Transverse colon (tissue), 4 donors: ENCODE results near the gene MYOZ2. TPM values are rescaled to one million over a fixed set of nuclear protein-coding genes. Genes with fewer than 3 reads are reported as not detected.
"Not testable (repeated sequence)": the region's sequence is repeated elsewhere in the genome, so short reads cannot be mapped to it uniquely, and the experiment has no call there.

Source experiments
- DNase-seq: peaks from one replicate; pipeline ENCODE4 v3.0.0-alpha.2; 2019
- H3K27ac ChIP-seq, 4 donors: fragments of 200-600 bp; sonication (generic); 2 replicates each; pipeline ENCODE4 v1.5.1; 2016 to 2018; ENCODE audit warnings: inconsistent platforms in 4 of 4
- H3K27me3 ChIP-seq: fragments of 200-600 bp; sonication (generic); 2 replicates; pipeline ENCODE4 v1.5.1; 2017; ENCODE audit warnings: inconsistent platforms
- H3K36me3 ChIP-seq, 4 donors: fragments of 200-600 bp; sonication (generic); 2 replicates each; pipeline ENCODE4 v1.5.1; 2017 to 2019; ENCODE audit warnings: inconsistent platforms in 4 of 4
- H3K4me1 ChIP-seq, 4 donors: fragments of 200-600 bp; sonication (generic); 2 replicates each; pipeline ENCODE4 v1.5.1; 2017 to 2020; ENCODE audit warnings: inconsistent platforms in 4 of 4
- H3K4me3 ChIP-seq, 4 donors: fragments of 200-600 bp; sonication (generic); 1 replicate in 1 of 4; 2 replicates in 3 of 4; pipeline versions ENCODE4 v1.5.1 to v1.6.1; 2017 to 2019; ENCODE audit warnings: inconsistent platforms in 4 of 4
- H3K9me3 ChIP-seq, 2 donors: fragments of 200-600 bp; sonication (generic); 2 replicates each; pipeline ENCODE4 v1.5.1; 2017 to 2019; ENCODE audit warnings: inconsistent platforms in 2 of 2
- CTCF ChIP-seq, 5 experiments: fragments of 200-600 bp in 3 of 5; fragments of 450-650 bp in 2 of 5; sonication (generic) in 3 of 5; IDR thresholded peaks; 1 replicate in 2 of 5; 2 replicates in 3 of 5; pipeline ENCODE4 v1.5.1; 2016 to 2017; ENCODE audit warnings: antibody characterized with exemption in 5 of 5, inconsistent platforms in 3 of 5, mild to moderate bottlenecking in 2 of 5, moderate library complexity in 1 of 5
- EP300 ChIP-seq: sonication (generic); formaldehyde crosslinking; IDR thresholded peaks from one replicate; pipeline ENCODE4 v1.6.1; 2017; ENCODE audit warnings: antibody characterized with exemption, low read depth
- POLR2A ChIP-seq: fragments of 450-650 bp; IDR thresholded peaks from one replicate; pipeline ENCODE4 v1.6.1; 2016; ENCODE audit warnings: antibody characterized with exemption, mild to moderate bottlenecking, moderate library complexity
- POLR2AphosphoS5 ChIP-seq, 3 donors: sonication (generic); formaldehyde crosslinking; IDR thresholded peaks; one replicate each; pipeline ENCODE4 v1.6.1; 2016; ENCODE audit warnings: antibody characterized with exemption in 3 of 3
- WGBS, 2 donors: methylation state at CpG; one replicate each; pipeline ENCODE4 v1.1.5; 2018; ENCODE audit warnings: low coverage in 1 of 2; 5-methylcytosine and 5-hydroxymethylcytosine counted together
- in situ Hi-C, 4 donors: fragments of 200-750 bp; cut with MboI; loops; one replicate each; pipeline versions ENCODE4 v1.15.0 to v1.15.1; 2017; ENCODE audit warnings: low sequenced_read_pairs in 3 of 4, low pct_ligation_motif_present in 1 of 4, low pct_unique_long_range_greater_than_20kb in 1 of 4
- intact Hi-C: fragments of 100-400 bp; cut with DNase I; formaldehyde crosslinking; loops from one replicate; pipeline ENCODE4 v1.15.1; 2023; ENCODE audit warnings: low total_unique reads
- total RNA-seq, 4 donors: library from RNA; depleted of rRNA; stranded (reverse); fragments of >200 nt; gene quantifications; one replicate each; pipeline ENCODE4 v1.1.0, GENCODE V29; 2016

MYOZ2 gene
- total RNA-seq, 4 donors from 2014 or later, result 0.27 to 0.32 TPM; not detected in 2

DNA sequence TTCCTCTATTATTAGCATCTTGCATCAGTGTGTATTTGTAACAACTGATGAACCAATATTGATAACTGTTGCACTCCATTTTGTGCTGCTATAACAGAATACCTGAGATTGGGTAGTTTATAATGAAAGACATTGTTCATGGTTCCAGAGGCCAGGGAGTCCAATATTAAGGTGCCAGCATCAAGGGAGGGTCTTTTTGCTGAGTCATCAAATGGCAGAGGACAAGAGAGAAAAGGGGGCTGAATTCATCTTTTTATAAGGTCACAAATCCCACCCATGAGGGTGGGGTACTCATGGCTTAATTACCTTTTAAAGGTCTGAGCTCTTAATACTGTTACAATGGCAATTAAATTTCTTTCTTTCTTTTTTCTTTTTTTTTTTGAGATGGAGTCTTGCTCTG lies 7.2 kb downstream of the MYOZ2 start:
- no peaks in the 10 kb centered on the region for H3K9me3 ChIP-seq
- no peak for DNase-seq
- no peak overlapping the region for H3K4me3 ChIP-seq
- in situ Hi-C loops (no loop called here), intact Hi-C loops (no loop called here)
- no peaks in the 10 kb centered on the region for H3K36me3 ChIP-seq
- TF ChIP-seq POLR2A (no peak), POLR2AphosphoS5 (IDR thresholded peaks at IDR 0.05) (no peak), CTCF (IDR thresholded peaks at IDR 0.05) (no peak), EP300 (no peak)
- H3K4me1 ChIP-seq, result peaks cover 0 to 14% (median 5%) of the 10 kb centered on the region in 4 donors
- no peak overlapping the region for H3K27ac ChIP-seq
- H3K27me3 ChIP-seq, result no peaks in the 10 kb centered on the region

DNA sequence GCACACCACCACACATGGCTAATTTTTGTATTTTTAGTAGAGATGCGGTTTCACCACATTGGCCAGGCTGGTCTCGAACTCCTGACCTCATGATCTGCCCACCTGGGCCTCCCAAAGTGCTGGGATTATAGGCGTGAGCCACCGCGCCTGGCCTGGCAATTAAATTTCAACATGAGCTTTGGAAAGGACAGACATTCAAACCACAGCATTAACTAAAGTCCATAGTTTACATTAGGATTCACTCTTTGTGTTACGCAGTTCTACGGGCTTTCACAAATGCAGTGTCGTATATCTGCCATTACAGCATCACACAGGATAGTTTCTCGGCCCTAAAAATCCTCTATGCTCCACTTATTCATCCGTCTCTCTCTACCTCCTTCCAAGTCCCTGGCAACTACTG lies 7.7 kb downstream of the MYOZ2 start:
- H3K4me3 ChIP-seq, in situ Hi-C loops, H3K27ac ChIP-seq, intact Hi-C loops, H3K27me3 ChIP-seq, DNase-seq, H3K9me3 ChIP-seq, H3K36me3 ChIP-seq: not testable (repeated sequence)
- 84 to 88% methylated on average over 8 to 10 of the region's 10 CpGs for WGBS, 2 donors
- H3K4me1 ChIP-seq, result peaks cover 0 to 14% (median 5%) of the 10 kb centered on the region in 4 donors

GRCh38 chr4:119149110-119149509 lies 13.5 kb downstream of the MYOZ2 start:
- H3K27me3 ChIP-seq, result no peaks in the 10 kb centered on the region
- TF ChIP-seq CTCF (IDR thresholded peaks at IDR 0.05) (no peak), POLR2AphosphoS5 (IDR thresholded peaks at IDR 0.05) (no peak), POLR2A (no peak), EP300 (no peak)
- in situ Hi-C loops (no loop called here), intact Hi-C loops (no loop called here)
- H3K27ac ChIP-seq, result no peak overlapping the region
- H3K4me3 ChIP-seq, result no peak overlapping the region
- H3K4me1 ChIP-seq, result no peaks in the 10 kb centered on the region
- DNase-seq, result no peak
- H3K9me3 ChIP-seq, result no peaks in the 10 kb centered on the region
- WGBS, 2 donors, result 85 to 94% methylated on average over 5 to 7 of the region's 7 CpGs
- H3K36me3 ChIP-seq, result no peaks in the 10 kb centered on the region

DNA sequence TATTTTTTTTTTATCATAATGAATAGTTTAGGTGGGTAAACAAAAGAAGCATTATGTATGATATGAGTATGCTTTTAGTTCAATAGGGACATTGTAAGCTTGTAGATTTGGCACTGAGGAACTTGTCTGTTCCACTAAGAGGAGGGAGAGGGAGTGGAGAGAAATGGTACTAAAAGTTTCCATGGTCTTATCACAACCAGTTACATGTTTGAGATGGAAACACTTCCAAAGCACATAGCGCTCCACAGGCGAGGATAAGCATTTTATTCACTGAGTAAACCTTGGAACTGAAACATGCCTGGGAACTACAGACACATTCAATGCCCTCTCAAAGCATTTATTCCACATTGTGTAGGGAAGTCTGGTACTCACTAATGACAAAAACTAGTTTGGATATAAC lies 15.5 kb downstream of the MYOZ2 start:
- in situ Hi-C loops (no loop called here), intact Hi-C loops (no loop called here)
- H3K27me3 ChIP-seq, result no peaks in the 10 kb centered on the region
- no peak overlapping the region for H3K27ac ChIP-seq
- 66 to 74% methylated on average over 2 of the region's 2 CpGs for WGBS, 2 donors
- TF ChIP-seq POLR2AphosphoS5 (IDR thresholded peaks at IDR 0.05) (no peak), POLR2A (no peak), CTCF (IDR thresholded peaks at IDR 0.05) (no peak), EP300 (no peak)
- DNase-seq, result no peak
- H3K36me3 ChIP-seq, result no peaks in the 10 kb centered on the region
- H3K4me3 ChIP-seq, result no peak overlapping the region
- H3K4me1 ChIP-seq, result no peaks in the 10 kb centered on the region
- H3K9me3 ChIP-seq, result no peaks in the 10 kb centered on the region

- in situ Hi-C loops, result no loop called here
- Histone ChIP-seq H3K27me3 (no peaks in the 10 kb centered on the region), H3K27ac (no peak overlapping the region), H3K36me3 (no peaks in the 10 kb centered on the region), H3K9me3 (no peaks in the 10 kb centered on the region), H3K4me3 (no peak overlapping the region), H3K4me1 (no peaks in the 10 kb centered on the region)
- 83 to 91% methylated on average over 2 of the region's 2 CpGs for WGBS, 2 donors
- TF ChIP-seq EP300 (no peak), POLR2A (no peak), POLR2AphosphoS5 (IDR thresholded peaks at IDR 0.05) (no peak), CTCF (IDR thresholded peaks at IDR 0.05) (no peak)
- intact Hi-C loops, result no loop called here
- DNase-seq, result no peak
Observed at GRCh38 chr4:119152741-119153140, 17.1 kb downstream of the MYOZ2 start.
